ENCODE measurements around the gene MTX1. TPM values are rescaled to one million over a fixed set of nuclear protein-coding genes. Genes with fewer than 3 reads are reported as not detected.

Gene MTX1
- total and polyA plus RNA-seq, 9 of the 15 experiments (the other 6 are each of a cell fraction or from before 2014, with no cell fraction given), result 29.1 to 98.4 (median 66.9) TPM

- TF ChIP-seq ZNF407 (IDR thresholded peaks at IDR 0.05; ENCODE audit: low read depth) (no peak), CCNT2 (IDR thresholded peaks at IDR 0.05; ENCODE audit: borderline replicate concordance, extremely low read depth, insufficient read length, low read depth, low read length) (peak; percentile 37), ZC3H11A (IDR thresholded peaks at IDR 0.05; ENCODE audit: low read depth, low read length) (no peak), NUFIP1 (IDR thresholded peaks at IDR 0.05; ENCODE audit: partially characterized antibody) (no peak), STAT6 (CRISPR knock-in tag; IDR thresholded peaks at IDR 0.05) (no peak), CEBPG (CRISPR knock-in tag; IDR thresholded peaks at IDR 0.05) (0 out of 2 replicates have a peak, but pooled peaks have one; percentile 9), CEBPG (tag; conservative IDR thresholded peaks at IDR 0.05 in 1 of 2, IDR thresholded peaks at IDR 0.05 in 1 of 2) (no peak), HMBOX1 (IDR thresholded peaks at IDR 0.05) (0 out of 2 replicates have a peak, but pooled peaks have one; percentile 33), PYGO2 (tag; IDR thresholded peaks at IDR 0.05) (no peak), ZHX1 (conservative IDR thresholded peaks at IDR 0.05; ENCODE audit: low read length) (no peak), FIP1L1 (IDR thresholded peaks at IDR 0.05; ENCODE audit: low read depth, low read length, poor library complexity, severe bottlenecking) (peak; percentile 58)
These were observed 46.9 kb downstream of the MTX1 start, which contains the start of gene ENTREP3 (continued) for GRCh38 chr1:155255243-155256007.

Data from K562 (cell line).